GM20000 (cell line): ENCODE results near the gene AFG1L.
"Not testable (repeated sequence)": the region's sequence is repeated elsewhere in the genome, so short reads cannot be mapped to it uniquely, and the experiment has no call there.

Experiments used
- DNase-seq: peaks from one replicate; pipeline ENCODE4 v3.0.0; 2012; ENCODE audit warnings: low spot score
- TF ChIP-seq, protein P1 (sequence below): IDR thresholded peaks from 2 replicates; pipeline ENCODE4 v1.5.1; 2012; ENCODE audit warnings: mild to moderate bottlenecking, control low read depth; ENCODE audit errors: extremely low read depth, missing control alignments

Gene AFG1L

GRCh38 chr6:108275976-108276375 is 18.9 kb upstream of the AFG1L start:
- DNase-seq = no peak
- TF ChIP-seq, protein P1, sequence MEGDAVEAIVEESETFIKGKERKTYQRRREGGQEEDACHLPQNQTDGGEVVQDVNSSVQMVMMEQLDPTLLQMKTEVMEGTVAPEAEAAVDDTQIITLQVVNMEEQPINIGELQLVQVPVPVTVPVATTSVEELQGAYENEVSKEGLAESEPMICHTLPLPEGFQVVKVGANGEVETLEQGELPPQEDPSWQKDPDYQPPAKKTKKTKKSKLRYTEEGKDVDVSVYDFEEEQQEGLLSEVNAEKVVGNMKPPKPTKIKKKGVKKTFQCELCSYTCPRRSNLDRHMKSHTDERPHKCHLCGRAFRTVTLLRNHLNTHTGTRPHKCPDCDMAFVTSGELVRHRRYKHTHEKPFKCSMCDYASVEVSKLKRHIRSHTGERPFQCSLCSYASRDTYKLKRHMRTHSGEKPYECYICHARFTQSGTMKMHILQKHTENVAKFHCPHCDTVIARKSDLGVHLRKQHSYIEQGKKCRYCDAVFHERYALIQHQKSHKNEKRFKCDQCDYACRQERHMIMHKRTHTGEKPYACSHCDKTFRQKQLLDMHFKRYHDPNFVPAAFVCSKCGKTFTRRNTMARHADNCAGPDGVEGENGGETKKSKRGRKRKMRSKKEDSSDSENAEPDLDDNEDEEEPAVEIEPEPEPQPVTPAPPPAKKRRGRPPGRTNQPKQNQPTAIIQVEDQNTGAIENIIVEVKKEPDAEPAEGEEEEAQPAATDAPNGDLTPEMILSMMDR = no peak

- no peak for DNase-seq
- TF ChIP-seq, protein P1 = no peak
These were observed 17.6 kb upstream of the AFG1L start for GRCh38 chr6:108277295-108277694.

- DNase-seq = no peak
- TF ChIP-seq, protein P1 = no peak
These were observed 17.0 kb upstream of the AFG1L start for GRCh38 chr6:108277831-108278230.

DNA sequence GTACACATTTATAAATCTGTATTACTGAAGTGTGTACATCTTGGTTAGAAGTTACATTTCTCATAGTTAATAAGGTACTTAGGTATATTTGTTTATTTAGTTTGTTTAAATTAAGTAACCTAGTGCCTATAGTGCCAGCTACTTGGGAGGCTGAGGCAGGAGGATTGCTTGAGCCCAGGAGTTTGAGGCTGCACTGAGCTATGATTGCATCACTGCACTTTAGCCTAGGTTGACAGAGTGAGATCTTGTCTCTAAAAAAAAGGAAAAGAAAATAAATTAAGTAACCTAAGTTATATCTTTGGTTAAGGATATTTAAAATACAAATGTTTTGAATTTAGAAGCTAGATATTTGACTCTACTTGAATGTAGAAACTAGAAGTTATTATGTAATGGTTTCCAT is 9.5 kb upstream of the AFG1L start:
- TF ChIP-seq, protein P1 = no peak
- no peak for DNase-seq

DNA sequence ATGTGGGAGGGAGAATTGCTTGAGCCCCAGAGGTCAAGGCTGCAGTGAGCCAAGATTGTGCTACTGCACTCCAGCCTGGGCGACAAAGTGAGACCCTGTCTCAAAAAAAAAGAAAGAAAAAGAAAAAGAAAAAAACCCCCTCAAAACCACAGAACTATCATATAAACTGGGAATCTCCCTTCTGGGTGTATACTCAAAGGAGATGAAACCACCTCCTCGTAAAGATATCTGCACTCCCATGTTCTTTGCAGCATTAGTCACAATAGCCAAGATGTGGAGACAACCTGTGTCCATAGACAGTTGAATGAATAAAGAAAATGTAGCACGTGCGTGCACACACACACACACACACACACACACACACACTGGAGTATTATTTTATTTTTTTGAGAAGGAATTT is 8.5 kb upstream of the AFG1L start:
- TF ChIP-seq, protein P1 = no peak
- DNase-seq = no peak

DNA sequence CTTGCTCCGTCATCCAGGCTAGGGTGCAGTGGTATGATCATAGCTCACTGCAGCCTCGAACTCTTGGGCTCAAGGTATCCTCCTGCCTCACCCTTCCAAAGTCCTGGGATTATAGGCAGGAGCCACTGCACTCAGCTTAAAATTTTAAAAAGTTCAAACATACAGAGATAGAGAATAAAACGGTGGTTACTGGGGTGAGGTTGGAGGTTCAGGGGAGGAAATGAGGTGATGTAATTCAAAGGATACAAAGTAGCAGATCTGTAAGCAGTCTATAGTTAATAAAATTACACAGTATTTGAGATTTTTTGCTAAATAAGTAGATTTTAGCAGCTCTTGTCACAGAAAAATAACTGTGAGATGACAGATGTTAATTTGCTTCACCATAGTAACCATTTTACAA is 7.5 kb upstream of the AFG1L start:
- TF ChIP-seq, protein P1 = no peak
- no peak for DNase-seq

DNA sequence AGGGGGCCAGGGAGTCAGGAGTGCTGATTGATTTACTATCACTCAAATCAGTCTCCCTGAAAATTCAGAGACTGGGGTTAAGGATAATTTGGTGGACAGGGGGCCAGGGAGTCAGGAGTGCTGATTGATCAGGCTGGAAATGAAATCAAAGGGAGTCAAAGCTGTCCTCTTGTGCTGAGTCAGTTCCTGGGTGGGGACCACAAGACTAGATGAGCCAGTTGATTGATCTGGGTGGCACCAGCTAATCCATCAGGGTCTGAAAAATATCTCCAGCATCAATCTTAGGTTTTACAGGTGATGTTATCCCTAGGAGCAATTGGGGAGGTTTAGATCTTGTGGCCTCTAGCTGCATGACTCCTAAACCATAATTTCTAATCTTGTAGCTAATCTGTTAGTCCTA is 6.1 kb upstream of the AFG1L start:
- TF ChIP-seq, protein P1 = no peak
- no peak for DNase-seq

DNA sequence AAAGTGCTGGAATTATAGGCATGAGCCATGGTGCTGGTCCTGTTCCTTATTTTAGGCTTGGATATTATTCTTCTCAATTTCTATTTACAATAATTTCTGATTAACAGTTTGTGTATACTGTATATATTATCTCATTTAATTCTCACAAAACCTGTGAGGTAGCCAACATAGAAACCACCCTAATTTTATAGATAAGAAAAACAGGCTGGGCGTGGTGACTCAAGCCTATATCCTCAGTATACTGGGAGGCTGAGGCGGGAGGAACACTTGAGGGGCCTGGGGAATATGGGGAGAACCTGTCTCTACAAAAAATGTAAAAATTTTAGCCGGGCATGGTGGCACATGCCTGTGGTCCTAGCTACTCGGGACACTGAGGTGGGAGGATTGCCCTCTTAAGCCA is 3.8 kb upstream of the AFG1L start:
- DNase-seq = no peak
- TF ChIP-seq, protein P1 = no peak

DNA sequence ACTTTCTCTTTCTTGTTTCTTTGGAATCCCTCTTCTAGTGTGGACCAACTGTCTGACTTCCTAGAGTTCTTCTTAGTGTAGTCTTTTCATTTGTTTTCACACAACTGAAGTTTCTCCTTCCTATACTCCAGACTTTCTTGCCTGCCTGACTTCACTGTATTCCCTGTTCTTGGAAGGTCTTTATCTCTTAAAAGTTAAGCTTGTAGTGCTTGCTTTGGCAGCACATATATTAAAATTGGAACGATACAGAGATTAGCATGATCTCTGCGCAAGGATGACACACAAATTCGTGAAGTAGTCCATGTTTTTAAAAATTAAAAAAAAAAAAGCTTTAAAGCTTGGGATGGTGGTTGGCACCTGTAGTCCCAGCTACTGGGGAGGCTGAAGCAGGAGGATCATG is 2.3 kb upstream of the AFG1L start:
- DNase-seq = not testable (repeated sequence)
